Measurements from ENCODE around the gene RANBP3.
"Not testable (repeated sequence)": the region's sequence is repeated elsewhere in the genome, so short reads cannot be mapped to it uniquely, and the experiment has no call there.

The RANBP3 gene

DNA sequence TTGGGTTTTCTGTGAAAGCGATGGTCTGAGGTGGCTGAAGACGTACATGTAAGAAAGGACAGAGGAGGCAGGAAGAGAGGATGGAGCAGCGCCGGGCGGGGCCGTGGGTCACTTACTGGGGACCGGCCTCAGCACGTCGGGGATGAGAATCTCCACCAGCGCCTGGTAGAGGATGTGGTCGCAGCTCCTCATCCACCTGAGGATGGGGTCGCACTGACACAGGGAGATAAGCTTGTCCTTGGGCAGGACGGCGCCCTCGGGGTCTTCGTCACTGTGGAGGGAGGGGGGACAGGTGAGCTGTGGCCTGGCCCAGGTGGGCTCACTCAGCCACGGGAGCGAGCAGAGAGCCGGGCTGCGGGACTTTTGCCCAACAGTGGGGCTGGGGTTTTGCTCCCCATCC lies 29.0 kb upstream of the RANBP3 start:
- DNase-seq: no peak

DNA sequence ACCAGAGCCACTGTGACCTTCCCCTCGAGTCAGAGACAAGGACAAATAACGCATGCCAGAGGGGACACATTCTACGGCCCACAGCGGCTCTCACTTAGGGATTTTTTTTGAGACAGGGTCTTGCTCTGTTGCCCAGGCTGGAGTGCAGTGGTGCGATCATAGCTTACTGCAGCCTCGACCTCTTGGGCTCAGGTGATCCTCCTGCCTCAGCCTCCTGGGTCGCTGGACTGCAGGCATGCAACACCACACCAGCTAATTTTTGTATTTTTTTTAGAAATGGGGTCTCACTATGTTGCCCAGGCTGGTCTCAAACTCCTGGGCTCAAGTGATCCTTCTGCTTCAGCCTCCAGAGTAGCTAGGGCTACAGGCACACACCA lies 28.1 kb upstream of the RANBP3 start:
- DNase-seq: not testable (repeated sequence)

DNA sequence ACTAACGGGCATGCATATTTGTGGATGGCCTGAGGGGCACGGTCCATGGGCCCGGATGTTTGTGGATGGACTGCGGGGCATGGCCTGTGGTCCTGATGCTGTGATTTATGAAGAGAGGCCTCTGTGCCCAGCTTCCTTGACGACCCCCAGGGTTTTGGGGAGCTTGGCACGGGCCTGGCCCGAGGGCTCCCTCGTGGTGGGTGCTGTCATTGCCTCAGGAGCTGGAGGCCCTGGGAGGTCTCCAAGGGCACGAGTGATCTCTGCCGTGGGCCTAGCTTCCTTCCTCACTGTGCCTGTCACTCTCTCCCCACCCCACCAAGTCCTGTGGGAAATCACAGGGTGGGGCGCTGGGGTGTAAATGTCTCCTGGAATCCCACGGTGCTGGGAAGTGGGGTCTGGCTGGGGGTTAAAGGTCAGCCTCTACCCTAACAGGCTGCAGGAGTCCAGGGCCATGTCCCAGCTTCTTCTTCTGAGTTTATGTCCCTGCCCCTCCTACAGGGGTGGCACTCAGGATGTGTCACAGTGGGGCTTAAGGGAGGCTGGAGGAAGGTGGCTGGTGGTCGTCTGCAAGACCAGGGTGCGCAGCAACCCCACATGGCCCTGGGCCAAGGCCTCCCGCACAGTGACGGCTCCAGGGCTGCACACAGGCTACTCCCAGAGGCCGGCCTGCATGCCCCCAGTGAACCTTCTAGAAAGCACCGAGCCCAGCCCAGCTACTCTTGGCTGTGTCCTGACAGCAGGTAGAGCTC lies 27.6 kb upstream of the RANBP3 start:
- no peak for DNase-seq

DNA sequence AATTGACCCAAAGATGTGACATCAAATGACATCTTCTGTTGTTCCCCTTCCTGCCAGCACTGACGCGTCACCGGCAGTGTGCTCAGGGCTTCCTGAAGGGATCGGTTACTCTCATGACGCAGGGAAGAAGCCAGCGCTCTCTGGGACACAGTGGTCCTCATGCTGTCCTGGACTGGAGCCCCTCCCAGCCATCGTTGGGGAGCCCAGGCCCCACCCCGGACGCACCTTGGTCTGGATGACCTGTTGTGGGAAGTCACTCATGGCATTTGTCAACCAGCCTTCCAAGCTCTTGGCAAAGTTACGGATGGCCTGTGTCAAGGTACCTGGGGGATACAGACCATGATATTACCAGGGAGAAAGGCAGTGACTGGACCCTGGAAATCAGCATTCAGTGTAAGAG lies 26.0 kb upstream of the RANBP3 start:
- DNase-seq: no peak

DNA sequence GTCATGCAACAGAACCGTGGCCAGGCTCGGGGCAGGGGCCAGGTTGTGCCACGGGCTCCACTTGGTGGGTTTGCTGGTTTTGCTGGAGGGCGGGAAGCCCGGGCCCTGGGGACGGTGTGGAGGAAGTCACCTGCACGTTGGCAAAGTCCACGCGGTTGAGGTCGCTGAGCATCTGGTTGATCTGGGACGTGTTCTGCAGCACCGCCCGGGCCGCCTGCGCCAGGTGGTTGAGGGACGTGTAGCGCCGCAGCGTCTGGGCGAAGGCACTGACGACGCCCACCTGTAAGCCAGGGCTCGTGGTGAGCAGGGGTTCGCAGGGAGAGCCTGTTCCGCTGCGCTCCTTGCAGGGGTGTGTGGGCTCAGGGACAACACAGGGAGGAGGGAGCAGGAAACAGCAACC lies 24.7 kb upstream of the RANBP3 start:
- no peak for DNase-seq

DNA sequence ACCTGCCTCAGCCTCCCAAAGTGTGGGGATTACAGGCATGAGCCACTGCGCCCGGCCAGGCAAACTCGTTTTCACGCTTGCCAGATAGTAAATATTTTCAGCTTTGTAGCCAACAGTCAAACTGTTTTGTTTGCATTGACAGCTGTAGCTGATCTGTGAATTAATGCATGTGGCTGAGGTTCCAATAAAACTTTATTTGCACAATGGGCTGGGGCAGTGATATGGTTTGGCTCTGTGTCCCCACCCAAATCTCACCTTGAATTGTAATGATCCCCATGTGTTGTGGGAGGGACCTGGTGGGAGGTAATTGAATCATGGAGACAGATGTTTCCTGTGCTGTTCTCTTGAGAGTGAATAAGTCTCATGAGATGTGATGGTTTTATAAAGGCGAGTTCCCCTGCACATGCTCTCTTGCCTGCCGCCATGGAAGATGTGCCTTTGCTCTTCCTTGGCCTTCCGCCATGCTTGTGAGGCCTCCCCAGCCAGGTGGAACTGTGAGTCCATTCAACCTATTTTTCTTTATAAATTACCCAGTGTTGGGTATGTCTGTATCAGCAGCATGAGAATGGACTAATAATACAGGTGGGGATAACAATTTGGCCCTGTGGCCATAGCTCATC lies 22.4 kb upstream of the RANBP3 start:
- DNase-seq: no peak

DNA sequence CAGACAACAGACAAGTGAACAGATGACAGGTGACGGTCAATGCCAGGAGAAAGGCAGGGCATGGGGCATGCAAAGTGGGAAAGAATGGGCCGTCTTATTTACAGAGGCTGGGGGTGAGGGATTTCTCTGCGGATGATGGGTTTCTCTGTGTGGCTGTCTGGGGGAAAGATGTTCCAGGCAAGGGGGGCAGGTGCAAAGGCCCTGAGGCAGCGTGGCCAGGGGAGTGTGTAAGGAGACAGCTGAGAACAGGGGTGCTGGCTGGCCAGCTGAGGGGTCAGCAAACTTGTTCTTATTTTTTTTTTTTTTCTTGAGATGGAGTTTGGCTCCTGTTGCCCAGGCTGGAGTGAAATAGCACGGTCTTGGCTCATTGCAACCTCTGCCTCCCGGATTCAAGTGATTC lies 21.8 kb upstream of the RANBP3 start:
- no peak for DNase-seq

DNA sequence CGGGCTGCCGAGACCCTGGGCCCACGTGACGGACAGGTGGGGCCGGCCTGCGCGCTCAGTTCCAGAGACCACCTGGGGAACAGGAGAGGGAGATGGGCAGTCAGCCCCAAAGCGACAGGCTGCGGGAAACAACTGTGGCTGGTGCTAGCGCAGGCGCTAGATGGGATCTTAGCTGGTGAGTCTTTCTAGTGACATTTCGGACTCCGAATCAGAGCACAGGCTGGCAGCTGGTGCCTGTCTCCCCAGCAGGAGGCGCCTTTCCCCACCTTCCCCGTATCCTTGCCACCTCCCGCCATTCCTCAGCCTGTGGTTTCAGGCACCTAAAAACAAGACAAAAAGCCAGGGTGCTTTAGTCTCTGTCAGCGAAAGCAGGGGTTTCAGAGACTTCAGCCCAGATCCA lies 19.4 kb upstream of the RANBP3 start:
- no peak for DNase-seq

DNA sequence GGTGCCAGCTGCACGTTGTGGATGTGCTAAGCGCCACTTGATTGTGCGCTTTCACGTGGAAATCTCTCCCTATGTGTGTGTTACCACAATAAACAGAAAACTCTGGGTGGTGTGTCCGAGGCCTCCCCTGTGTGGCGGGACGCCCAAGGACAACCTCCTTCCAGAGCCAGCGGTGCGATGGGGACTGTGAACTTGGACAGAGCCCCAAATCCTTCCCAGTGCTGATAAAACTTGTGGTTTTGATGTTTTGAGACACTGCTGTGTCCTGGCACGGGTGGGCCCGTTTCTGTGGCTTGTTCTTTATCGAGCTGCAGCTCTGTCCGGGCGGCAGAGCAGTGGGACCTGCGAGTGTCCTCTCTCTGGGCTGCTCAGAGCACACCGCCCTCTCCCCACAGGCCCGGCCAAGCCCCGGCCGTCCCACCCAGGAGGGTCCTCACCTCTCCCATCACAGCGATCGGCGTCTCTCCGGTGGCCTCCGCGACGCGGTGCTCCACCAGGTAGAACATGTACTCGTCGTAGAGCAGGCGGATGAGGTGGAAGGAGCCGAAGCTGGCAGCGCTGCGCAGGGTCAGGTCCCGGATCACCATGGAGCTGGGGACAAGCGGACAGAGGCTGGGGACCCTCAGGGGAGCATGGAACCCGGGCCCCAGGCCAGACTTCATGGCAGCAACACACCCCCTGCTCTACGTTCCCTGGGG lies 18.8 kb upstream of the RANBP3 start:
- DNase-seq: no peak

DNA sequence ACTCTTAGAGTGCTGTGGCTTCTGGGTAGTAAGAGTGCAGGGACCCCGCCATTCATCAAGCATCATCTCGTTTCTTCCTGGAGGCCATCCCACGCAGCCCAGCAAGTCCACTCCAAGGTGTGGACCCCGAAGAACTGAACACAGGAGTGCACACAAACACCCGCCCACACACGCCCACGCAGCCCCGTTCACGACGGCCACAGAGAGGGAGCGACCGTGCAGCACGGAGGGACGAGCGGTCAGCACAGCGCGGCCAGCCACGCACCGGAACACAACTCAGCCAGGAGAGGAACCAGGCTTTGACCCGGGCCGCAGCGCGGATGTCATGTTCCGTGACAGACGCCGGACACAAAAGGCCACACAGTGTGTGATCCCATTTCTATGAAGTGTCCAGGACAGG lies 18.2 kb upstream of the RANBP3 start:
- no peak for DNase-seq

DNA sequence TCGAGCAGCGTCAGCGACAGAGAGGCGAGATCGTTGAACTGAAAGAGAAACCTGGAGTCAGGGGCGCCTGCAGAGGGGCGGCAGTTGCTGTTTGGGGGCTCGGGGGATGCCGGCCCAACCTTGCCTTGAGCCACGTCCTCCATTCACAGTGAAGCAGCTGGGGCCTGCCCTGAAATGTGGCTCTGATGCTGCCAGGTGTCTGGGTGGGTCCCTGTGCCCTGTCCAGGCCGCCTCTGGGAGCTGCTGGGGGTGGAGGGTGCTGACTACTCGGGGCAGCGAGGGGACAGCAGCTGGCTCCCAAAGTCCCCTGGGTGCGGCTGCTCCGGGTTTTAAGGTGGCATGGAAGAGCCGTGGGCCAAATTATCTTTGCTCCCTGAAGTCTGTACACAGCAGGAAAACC lies 17.7 kb upstream of the RANBP3 start:
- no peak for DNase-seq

DNA sequence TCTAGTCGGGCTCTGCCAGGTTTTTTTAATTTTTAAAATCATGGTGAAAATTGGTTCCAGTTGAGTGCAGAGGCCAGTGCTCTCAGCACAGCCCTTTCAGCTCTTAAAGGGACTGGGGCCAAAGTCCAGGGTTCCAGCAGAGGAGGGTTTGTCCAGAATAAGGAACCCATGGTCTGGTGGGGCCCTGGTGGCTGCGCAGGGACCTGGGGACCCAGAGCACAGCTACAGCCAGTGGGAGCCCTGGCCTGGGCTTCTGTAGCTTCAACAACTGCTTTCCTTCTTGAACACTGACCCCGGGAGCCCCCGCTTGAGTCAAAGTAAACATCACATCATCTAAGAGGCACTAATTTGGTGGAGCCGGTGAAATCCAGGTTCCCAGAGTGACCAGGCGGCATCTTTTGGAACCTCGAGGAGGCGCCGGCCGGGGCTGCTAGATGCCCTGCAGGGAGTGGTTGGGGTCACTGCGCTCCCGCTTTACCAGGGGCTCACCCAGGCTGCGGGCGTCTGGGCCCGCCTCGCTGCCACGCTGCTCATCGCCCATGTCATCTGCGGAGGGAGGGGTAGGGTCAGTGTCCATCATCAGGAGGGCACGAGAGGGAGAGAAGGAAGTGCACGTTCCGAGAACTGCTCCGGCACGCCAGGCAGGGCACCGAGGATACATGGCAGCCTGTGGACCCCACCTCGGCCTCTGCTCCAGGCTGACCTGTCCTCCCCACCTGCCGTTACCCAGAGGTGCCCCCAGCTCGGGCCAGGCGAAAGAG lies 16.6 kb upstream of the RANBP3 start:
- no peak for DNase-seq

DNA sequence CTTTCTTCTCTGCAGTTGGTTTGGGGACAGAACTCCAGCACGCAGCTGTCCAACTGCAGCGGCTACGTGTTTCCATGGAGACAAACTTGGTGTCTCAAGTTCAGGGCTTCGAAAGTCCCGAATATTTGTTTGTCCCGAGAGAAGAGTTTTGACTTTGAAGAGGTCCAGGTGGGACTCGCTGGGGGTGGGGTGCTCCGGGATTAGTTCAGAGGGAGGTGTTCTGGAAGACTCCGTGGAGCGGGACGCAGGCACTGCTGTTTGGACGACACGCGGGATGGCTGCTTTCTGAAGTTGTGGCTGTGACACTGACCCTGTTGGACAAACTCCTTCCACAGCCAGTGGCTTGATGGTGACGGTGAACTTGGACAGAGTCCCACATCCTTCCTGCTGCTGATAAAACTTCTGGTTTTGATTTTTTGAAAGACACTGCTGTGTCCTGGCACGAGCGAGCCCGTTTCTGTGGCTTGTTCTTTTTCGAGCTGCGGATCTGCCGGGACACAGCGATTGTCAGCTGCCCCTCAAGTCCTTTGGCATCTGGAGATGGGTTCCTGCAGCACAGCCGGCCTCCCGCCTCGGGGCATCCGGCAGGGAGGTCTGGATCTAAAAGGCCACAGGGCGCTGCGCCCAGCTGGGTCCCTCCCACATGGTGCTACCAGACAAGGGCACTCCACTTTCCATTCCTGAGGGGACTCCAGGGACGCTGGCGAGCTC lies 15.9 kb upstream of the RANBP3 start:
- no peak for DNase-seq

DNA sequence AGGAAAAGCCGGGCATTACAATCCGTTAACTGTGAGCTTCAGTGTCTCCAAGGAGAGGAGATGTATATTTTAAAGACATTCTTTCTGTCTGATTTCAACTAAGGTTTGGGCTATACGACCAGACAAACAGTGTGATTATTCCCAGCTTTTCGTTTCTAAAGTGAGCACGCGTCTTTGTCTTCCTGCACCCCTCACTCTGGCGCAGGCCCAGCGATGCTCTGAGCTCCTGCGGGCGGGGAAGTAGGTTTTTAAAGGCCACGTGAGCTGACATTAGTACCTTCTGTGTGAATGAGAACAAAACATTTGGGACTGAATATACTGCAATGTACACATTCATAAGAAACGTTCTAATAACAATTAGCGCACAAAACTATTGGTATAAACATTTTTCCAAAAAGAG lies 15.3 kb upstream of the RANBP3 start:
- no peak for DNase-seq

DNA sequence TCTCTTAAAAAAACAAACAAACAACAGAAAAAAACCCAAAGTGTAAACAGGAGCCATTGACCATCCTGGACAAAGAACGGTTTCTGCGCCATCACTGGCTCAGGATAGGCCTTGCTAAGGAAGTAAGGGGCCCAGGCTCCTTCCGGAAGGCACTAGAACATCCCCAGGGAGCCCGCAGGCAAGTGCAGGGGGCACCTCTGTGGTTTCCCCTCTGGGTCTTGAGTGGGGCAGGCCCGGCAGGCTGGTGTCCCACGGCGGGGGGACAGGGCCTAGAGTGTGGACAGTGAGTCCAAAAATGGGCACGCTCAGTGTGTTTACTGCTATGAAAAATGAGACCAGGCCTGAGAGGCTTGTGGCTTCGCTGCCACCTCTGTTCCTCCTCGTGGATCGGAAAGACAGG lies 14.8 kb upstream of the RANBP3 start:
- no peak for DNase-seq

DNA sequence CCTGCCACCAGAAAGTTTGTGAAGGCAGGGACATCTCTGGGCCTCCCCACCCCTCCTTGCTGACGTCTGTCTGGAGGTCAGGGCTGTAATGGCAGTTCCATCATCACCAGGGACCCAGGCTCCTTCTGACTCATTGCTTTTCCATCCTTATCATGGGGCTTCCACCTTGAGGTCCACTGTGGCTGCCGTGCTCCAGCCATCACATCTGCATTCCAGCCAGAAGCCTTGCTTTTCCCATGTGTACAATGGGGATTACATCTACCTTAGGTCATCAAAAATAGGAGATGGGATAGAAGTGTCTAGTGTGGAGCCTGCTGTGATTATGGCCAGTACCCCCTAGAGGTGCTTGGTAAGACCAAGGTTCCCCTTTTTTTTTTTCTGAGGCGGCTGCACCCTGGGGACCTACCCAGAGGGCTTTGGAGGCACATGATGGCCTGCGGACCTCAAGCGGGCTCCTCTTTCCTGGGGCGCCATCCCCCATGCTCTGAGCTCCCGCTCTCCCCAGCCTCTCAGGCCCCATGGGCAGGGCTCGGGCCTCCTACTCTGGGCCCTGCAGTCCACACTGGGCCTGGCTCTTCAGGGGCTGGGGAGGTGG lies 13.4 kb upstream of the RANBP3 start:
- no peak for DNase-seq

DNA sequence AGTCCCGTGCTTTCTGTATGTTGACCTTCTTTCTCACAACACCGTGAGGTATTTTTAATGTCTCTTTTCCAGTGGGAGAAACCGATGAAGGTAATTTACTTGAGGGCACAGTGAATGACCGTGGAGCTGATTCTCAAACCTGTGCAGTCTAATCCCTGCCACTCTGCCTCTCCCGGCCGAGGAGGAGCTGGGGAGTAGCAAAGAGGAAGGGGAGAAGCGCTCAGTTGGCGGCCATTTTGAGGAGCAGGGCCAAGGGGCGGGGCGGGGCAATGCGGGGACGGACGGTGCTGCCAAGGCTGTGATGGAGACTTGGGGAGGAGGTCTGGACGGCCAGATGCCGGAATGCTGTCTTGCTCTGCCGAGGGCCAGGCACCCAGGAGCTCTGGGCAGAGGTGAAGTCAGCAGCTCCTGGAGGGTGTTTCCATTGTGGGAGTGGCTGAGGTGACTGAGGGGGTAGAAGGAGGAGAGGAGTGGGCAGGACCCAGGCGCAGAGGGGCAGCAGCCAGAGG lies 12.4 kb upstream of the RANBP3 start:
- DNase-seq: no peak

DNA sequence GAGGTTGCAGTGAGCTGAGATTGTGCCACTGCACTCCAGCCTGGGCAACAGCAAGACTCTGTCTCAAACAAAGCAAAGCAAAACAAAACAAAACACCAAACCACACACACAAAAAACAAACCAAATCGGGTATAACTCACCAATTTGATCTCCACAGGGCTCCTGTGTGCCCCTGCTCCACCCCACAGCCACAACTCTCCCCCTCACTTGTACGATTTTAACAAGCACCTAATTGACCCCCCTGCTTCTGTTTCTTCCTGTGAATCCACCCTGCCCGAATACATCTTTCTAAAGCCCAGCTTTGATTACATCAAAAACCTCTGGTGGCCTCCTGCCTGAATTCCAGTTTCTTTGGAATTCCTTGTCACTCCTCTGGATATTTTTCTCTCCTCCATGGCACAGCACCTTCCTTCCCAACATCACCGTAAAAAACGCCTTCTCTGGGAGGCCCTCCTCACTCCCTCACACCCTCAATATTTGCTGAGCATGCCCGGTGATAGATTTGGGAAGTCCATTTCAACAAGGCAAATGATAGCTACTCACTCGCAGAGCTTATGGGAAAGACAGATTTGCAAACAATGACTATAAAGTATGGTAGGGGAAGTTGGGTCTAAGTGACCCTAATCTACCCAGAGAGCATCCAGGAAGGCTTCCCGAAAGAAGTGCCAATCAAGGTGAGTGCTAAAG lies 11.6 kb upstream of the RANBP3 start:
- no peak for DNase-seq

DNA sequence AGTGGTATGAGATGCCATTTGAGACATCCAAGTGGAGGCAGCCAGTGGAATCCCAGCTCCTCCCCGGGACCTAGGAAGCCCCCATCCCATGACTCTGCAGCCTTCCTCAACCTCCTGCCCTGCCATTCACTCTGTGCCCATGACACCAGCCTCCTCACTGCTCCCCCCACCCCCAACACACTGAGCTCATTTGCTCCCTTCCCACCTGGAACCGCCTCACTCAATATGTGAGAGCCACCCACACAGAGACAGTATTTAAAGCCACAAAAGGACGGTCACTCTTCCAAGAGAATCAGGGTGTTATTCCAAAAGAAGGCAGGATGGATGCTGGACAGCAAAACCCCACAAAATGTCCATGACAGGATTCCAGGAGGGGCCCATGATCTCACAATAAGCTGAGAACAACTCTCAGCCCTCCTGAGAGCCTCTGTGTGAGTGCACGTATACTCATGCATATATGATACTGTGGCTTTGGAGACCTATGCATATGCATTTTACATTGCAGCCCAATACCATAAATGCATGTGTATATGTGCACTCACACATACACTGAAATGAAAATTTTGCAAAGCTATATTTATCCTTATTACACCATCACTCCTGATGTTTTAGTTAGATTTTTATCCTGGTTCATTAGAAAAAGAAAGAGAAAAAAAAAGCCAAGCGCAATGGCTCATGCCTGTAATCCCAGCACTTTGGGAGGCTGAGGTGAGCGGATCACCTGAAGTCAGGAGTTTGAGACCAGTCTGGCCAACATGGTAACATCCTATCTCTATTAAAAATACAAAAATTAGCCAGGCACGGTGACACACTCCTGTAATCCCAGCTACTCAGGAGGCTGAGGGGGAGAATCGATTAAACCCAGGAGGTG lies 10.8 kb upstream of the RANBP3 start:
- no peak for DNase-seq

DNA sequence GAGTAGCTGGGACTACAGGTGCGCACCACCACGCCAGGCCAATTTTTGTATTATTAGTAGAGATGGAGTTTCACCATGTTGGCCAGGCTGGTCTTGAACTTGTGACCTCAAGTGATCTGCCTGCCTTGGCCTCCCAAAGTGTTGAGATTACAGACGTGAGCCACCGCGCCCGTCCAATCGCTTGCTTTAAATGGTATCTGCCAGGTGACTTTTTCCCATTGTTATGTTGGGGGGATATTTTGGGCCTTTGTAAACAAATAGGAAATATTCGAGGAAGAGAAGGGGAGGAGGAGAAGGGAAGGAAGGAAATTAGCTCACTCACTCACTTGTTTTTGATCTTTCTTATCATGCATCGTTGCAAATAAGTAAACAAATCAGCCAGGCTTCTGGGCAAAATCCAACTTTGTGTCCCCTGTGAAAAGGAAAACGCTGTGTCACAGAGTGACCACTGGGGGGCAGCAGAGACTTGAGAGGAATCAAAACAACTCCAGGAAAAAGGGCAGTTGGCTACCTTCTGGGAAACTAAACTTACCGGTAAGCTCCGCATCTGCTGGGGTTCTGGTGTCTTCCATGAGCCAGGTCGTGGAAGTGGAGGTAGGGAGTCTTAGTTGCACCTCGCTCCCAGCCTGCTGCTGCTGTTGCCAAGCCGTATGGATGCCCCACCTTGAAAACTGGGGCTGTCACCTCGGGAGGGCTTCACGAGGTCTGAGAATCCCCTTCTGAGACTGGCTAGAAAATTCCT lies 9.3 kb upstream of the RANBP3 start:
- DNase-seq: peak; percentile 70

Measured in NCI-H2227 treated with DMSO at 0.1 percent for 48 hours (cell line).